SK-N-DZ (cell line): ENCODE results near the gene LRRIQ1.

Source experiments
- DNase-seq: peaks from one replicate; pipeline ENCODE4 v3.0.0-alpha.2; 2015; ENCODE audit warnings: low spot score

LRRIQ1 gene

DNA sequence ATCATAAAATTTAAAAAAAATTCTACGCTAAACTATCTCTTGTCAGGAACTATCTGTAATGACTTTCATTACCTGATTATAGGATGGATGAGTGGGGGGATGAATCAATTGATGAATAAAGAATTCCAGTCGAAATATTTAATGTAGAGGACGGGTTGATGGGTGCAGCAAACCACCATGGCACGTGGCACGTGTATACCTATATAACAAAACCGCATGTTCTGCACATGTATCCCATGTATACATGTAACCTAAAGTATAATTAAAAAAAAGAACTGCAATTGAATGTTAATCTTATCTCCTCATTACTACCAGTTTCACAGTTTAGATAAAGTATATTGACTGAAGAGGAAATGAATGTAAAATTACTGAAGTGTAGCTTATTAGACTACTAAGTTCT lies 23.4 kb downstream of the LRRIQ1 start:
- no peak for DNase-seq

DNA sequence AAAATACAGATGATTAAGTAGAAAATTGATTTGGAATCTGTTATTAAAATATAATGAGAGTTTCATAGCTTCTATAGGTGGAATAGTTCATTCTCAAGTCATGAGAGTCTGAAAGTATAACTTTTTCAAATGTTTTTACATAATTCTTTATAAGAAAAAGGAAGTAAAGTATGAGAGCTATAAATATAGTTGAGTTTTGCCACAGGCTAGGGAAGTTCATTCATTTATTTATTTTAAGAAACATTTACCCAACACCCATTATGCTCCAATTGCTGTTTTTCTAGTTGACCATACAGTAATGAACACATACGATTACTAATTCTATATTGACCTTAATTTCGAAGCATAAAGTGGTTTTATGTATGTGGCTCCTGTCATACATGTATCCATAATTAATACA lies 24.8 kb downstream of the LRRIQ1 start:
- no peak for DNase-seq

DNA sequence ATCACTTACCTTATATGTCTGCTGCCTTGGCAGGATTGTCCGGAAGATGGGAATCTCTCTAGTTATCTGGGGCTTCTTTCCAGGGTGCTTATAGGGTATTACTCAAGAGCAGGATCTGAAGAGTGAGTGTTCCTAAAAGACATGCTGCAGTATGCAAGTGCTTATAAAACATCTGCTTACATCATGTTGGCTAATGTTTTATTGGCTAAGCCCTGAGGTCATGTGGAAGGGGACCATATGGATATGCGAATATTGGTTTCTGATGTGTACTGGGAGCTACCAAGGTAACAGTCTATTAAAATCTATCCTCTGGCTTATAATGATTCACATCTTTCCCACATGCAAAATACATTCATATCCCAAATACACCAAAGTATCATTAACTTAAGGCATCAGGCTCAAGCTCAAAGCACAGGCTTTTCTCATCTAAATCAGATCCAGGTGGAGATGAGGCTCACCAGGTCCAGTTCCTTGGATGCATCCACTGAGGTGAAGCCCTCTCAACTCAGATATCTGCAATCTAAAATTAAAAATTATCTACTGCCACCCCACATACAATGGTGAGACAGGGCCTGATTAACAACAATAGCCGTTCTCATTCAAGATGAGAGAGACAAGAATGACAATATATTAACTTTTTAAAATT lies 29.8 kb downstream of the LRRIQ1 start:
- no peak for DNase-seq

DNA sequence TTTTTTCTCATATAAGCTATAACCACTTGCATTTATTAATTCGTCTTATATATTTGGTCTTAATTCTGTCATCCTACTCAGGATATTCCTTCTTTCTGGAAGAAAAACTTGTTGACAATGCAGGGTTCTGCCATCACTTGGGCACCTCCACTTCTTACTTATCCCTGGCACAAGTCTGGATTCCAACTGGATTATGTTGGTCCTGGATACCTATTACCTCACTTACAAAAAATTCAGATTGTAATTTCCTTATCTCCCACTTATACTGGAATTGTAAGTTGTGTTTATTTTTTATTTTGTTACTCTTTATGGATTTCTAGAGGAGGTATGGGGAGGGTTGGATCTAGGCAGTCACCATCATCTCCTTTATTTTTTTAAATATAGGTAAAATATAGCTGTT lies 36.7 kb downstream of the LRRIQ1 start:
- no peak for DNase-seq

DNA sequence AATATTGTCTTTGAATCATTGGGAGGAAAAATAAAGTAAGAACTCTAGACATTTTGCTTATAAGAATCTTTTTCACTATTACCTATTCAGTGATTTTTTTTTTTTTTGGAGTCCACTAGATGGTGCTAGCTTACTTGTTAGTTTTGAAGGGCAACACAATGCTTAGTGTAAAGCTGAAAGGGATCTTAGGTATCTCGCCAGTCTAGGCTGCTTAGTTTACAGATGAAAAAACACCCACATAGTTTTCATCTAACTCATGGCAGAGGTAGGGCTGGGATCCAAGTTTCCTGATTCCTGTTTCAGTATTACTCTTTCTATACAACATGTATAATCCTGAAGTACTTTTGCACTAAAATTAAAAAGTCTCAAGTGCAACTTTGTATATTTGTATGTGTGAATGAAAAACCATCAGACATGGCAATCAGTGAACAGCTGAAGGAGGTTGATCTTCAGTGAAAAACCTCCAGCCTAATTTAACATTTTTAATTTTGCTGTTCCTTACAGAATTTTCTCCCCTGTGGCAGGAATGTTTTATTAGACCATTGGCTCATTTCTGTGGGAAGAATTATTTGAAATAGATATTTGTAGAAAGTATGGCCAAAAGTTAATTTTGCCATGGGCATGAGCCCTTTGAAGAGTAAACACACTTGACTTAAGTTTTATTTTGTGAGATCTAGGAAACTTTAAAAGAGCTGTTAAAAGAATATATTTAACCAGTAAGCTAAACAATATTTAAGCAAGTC lies 40.7 kb downstream of the LRRIQ1 start:
- DNase-seq: peak; percentile 70

DNA sequence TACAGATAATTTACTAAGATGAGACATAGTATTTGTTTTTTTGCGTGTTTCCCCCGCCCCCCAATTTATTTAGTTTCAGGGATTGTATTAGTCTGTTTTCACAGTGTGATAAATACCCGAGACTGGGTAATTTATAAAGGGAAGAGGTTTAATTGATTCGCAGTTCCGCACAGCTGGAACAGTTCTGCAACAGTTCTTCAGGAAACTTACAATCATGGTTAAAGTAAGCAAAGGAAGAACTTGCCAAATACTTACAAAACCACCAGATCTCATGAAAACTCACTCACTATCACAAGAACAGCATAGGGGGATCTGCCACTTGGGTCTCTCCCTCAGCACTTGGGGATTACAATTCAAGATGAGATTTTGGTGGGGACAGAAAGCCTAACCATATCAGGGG lies 48.9 kb downstream of the LRRIQ1 start:
- no peak for DNase-seq

DNA sequence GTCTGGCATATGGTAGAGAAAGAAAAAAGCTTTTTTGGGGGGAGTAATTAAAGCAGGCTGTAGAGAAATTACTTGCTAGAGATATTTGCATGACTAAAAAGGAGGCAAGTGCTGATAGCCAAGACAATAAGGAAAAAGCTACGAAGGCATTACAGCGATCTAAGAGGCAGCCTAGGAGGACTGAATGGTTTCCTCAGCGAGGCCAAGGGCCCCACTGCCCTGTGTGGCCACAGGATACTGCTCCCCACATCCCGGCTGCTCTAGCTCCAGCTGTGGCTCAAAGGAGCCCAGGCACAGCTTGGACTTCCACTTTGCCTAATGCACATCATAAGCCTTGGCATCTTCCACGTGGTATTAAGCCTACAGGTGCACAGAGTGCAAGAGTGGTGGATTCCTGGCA lies 53.6 kb downstream of the LRRIQ1 start:
- no peak for DNase-seq

DNA sequence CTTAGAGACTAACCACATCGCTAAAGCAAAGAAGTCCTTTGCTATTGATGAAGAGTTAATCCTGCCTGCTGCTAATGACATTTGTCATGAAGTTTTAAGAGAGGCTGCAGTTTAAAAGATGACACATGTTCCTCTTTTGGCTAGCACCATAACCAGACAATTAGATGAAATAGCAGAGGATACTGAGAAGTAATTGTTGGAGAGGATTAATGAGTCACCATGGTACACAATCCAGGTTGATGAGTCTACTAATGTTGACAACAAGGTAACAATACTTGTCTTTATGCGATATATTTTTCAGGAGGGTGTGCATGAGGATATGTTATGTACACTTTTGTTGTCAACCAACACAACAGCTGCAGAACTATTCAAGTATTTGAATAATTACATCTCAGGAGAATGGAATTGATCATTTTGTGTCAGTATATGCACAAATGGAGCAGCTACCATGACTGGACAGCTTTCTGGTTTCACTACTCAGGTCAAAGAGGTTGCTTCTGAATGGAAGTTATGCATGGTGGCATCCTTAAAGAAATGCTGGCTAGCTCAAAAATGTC lies 56.7 kb downstream of the LRRIQ1 start:
- no peak for DNase-seq

DNA sequence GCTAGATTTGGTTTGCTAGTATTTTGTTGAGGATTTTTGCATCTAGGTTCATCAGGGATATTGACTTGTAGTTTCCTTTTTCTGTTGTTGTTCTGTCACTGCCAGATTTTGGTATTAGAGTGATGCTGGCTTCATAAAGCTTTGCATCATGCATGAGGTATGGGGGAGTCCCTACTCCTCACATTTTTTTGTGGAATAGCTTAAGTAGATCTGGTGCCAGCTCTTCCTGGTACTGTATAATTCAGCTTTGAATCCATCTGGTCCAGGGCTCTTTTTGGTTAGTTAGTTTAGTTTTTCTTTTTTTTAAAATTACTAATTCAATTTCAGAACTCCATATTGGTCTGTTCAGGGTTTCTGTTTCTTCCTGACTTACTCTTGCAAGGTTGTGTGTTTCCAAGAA lies 59.4 kb downstream of the LRRIQ1 start:
- no peak for DNase-seq

DNA sequence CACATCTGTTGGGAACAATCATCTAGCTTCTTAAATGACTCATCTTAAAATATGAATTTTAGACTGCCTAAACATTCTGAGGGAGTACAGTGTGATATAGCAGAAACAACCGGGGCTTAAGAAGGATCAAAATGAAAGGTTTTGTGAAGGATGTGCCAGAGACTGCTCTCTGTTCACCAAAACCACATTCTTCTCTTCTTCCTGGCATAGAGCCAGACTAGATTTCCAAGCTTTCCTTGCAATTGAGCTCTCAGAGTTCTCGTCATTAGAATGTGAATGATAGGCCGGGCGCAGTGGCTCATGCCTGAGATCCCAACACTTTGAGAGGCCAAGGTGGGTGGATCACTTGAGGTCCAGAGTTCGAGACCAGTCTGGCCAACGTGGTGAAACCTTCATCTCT lies 94.5 kb downstream of the LRRIQ1 start:
- DNase-seq: no peak

DNA sequence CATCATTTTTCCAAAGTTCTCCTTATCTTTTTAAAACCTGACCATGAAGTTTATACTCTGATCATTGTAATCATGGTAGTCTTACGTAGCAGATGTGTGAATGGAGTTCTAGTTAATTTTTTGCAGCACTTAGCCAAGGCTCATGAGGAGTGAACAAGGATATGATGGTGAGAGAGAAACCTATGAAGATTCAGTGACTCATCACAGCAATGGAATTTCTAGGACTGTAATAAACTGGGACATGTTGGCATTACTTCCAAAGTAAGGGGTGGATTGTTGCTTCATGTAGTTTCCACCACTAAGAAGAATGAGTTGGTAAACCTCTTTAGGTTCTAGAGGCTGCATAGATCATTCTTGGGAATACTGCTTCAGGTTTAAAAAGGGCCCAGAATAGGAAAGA lies 102.7 kb downstream of the LRRIQ1 start:
- DNase-seq: no peak

DNA sequence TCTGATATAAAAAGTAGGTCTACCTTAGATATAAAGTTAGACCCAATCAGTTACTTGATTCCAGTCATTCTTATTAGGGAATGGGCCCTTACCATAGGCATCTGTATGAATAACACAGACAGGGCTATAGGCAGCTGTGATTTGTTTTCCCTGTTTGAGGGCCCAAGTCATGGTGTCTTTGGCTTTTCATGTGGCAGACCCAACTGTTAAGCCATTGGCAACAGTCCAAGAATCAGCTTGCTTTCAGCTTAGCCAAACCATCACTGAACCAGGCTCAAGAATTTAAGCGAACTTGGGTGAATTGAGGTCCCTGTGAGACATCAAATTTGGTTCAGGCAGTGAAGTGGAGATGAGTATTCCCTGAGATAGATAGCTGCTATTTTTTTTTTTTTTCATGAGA lies 111.2 kb downstream of the LRRIQ1 start:
- no peak for DNase-seq

DNA sequence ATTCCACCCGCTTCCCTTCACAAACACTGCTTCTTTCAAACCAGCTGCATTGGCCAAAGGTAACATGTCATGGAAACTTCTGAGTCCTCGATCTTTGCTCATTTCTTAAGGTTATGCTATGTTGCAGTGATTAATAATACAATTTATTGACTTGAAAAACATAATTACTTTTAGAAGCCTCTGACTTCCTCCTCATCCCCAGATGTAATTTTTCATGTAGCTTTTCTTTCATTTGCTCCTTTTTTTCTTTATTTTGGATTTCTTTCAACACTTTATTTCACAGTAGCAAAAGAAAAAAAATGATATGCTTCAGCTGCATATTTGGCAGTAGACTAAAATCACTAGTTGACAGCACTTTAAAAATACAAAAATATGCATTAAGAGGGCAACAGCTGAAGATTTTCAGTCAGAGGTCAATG lies 116.2 kb downstream of the LRRIQ1 start:
- DNase-seq: no peak

DNA sequence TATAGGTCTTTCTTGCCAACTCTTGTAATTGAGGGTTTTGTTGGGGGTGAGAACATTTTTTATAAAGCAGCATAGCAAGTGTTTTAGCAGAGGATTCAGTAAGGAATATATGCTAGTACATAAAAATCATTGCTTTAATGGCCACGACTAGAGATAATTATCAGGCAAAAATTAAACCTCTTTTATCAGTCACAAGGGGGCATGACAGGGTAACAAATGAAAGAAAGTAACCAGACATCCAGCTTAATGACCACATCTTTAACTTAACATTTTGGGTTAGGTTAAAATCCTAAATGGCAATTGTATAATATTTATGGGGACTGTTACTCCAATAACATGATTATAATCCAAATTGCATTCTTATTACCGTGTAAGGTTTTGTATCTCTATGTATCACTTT lies 119.6 kb downstream of the LRRIQ1 start:
- DNase-seq: peak; percentile 66

DNA sequence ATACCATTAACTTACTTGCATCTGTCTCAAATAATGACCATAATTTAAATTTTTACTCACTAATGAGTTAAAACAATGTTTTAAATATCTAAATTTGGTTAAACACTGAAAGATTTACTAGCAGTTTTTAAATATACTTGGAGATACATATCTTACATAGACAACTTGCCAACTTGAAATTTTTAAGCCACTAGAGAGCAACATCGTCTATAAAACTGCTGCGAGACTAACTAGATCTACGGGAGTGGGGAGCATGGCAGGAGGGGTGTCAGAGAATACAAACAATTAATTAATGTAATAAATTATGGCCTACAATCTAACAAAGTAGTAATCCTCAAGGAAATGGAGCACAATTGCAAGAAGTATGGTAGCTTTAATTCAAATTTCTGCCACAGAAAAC lies 120.4 kb downstream of the LRRIQ1 start:
- peak; percentile 15 for DNase-seq

DNA sequence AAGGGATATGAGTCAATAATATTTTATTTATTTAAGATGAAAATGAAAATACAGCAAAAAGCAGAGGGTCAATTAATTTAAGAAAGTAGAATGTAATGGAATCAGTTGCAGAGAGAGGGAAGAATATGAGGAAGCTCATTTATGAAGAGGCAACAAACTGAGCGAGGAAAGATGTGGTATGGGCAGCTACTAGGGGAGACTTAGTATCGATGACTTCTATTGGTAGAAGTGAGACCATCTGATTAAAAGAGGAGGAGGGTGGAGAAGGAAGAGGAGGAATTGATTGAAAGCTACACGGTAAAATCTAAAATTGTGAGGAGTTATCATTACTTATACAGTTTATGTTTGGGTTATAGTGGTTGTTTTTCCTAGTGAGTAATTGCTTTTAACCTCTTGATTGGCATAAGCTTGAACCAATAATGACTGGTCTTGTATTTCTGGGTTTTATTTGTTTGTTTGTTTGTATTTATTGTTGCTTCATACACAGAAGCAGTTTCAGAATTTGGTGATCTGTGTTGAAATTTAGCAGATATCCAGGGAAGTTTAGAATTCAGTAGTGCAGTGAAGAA lies 121.0 kb downstream of the LRRIQ1 start:
- DNase-seq: no peak

DNA sequence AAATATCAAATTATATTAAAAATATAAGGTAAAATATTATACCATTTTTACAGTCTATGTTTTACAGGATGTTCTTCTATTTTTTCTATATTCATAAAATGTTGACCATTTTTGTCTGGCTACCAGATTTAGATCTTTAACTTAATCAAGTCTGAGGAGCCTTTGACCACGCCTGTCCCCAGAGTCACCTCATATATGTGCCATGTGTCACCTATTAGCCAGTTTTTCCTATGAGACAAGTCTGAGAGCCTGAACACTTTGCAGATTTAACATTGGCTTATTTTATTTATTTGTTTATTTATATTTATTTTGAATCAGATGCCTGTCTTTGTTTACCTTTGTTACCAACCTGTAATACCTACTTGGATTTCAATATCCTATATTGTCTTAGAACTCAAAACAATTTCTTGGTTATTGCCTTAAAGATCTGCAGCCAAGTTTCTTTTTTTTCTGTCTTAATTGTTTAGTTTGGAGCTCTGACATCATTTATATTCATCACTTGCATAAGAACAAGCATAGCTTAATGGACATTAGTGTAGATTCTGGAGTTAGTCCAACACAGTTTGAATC lies 127.7 kb downstream of the LRRIQ1 start:
- no peak for DNase-seq

DNA sequence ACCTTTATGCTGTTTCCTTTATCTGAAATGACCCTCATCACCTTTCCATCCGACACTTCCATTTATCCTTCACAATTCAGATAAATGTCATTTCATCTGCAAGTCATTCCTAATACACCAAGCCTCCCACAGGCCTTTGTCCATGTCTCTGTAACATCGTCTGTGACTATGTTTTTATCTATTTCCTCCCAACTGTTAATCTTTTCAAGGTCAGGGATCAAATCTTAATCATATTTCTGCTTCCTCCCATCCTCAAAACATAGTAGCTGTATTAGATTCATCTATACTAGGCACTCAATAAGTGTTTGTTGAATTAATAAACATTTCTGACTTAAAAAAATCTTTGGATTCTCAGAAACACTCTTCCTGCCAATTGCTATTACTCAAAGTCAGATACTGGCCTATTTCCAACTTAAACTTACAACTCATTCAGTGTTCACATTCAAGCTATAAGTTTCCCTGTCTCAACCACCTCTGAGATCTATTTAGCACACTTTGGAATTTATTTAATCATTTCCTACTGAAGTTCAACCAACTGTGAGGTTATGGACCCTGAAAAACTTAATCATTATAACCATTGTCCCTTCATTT lies 143.6 kb downstream of the LRRIQ1 start:
- DNase-seq: no peak

DNA sequence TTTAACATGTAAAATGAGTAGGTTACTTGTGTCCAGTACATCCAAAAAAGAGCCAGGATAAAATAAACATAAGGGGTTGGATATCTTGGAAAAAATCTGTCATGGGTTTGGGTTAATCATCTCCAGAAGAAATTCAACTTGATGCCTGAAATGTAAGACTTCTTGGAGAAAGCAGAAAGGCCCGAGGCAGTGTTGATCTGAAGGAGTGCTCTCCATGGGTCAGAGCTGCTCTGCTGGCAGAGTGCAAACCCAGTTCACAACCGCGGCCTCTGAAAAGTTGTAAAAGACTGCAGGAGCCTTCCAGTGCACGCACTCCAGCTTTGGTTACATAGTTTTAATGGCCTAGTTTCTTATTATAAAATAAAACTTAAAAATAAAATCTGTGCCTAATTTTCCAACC lies 146.5 kb downstream of the LRRIQ1 start:
- DNase-seq: no peak

DNA sequence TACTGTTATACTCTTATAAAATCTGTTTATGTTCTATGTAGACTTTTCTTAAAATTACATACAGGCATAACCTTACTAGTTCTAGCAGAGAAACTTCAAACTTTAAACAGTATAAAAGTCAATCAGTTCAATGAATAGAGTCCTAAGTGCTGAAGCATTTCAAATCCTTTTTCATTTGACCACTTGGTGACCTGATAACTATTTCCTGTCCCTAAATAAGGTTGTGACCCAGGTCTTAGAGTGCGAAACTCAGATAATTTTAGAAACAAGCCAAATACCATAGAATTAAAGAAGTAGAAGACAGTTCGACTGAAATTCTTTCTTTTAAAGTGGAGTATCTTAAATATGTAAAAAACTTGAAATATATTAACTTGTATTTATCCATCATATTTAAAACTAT lies 147.7 kb downstream of the LRRIQ1 start:
- no peak for DNase-seq

DNA sequence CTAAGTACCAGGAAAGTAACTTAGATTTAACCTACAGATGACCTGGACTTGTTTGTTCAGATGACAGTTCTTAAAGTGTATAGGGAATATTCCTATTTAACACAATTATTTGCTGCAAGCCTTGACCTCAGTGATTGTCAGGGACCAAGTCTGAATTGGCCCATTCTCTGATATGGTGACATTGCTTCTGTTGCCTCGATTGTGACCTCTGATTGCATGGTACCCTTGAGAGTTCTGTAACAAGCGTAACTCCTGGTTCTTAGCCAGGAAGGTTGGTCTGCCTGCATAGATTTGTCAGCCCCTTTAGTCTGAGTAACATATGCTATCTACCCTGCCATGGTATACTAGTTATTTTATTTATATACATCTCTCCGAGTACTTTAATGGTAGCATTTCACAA lies 150.1 kb downstream of the LRRIQ1 start:
- DNase-seq: no peak

DNA sequence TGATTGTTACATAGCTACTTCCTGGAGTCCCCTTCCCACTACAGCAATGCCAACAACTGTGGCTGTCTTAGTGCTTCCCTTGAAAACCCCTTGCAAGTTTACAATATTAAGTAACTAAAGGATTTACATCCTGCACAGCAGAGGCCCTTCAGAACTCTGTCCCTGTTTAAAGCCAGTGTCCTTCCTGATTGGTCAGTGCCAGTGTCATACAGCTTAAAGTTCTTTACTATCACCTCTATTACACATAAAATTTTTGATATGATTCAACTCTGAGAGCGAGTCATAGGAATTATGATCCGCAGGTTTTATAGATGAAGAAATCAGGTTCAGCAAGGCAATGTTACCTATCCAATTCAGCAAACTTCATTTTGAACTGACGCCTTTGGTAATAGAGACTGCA lies 152.5 kb downstream of the LRRIQ1 start:
- no peak for DNase-seq
